ENCODE data around the gene RNF144A.

DNA sequence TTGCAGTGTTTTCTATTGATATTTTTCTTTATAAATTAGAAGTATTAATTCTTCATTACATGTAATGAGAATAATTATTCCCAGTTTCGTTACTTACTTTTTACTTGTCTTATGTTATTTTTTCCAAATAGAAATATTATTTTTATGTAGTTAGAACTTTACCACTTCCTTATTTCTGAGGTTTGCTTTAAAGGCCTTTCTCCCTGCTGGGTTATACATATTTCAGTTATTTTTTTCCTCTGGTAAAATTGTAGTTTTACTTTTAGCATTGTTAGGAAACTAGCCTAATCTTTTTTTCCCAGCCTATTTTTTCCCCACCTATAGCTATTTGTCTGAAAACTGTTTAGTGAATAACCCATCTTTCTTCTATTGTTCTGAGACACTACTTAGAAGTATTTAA lies 17.1 kb downstream of the RNF144A start:
- no peak for TF ChIP-seq POLR2A (IDR thresholded peaks at IDR 0.05)
- TF ChIP-seq, protein P1, sequence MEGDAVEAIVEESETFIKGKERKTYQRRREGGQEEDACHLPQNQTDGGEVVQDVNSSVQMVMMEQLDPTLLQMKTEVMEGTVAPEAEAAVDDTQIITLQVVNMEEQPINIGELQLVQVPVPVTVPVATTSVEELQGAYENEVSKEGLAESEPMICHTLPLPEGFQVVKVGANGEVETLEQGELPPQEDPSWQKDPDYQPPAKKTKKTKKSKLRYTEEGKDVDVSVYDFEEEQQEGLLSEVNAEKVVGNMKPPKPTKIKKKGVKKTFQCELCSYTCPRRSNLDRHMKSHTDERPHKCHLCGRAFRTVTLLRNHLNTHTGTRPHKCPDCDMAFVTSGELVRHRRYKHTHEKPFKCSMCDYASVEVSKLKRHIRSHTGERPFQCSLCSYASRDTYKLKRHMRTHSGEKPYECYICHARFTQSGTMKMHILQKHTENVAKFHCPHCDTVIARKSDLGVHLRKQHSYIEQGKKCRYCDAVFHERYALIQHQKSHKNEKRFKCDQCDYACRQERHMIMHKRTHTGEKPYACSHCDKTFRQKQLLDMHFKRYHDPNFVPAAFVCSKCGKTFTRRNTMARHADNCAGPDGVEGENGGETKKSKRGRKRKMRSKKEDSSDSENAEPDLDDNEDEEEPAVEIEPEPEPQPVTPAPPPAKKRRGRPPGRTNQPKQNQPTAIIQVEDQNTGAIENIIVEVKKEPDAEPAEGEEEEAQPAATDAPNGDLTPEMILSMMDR (IDR thresholded peaks at IDR 0.05) = no peak
